ENCODE results near the gene DNAI2. TPM values are rescaled to one million over a fixed set of nuclear protein-coding genes. Genes with fewer than 3 reads are reported as not detected.
A peak's percentile ranks its signal among the peaks of the same experiment; 100 is the strongest.
"Not testable (repeated sequence)": the region's sequence is repeated elsewhere in the genome, so short reads cannot be mapped to it uniquely, and the experiment has no call there.

The DNAI2 gene
- total and polyA plus RNA-seq, 7 experiments from 2014 or later, result 0.15 to 1.8 (median 0.88) TPM; not detected in 1

DNA sequence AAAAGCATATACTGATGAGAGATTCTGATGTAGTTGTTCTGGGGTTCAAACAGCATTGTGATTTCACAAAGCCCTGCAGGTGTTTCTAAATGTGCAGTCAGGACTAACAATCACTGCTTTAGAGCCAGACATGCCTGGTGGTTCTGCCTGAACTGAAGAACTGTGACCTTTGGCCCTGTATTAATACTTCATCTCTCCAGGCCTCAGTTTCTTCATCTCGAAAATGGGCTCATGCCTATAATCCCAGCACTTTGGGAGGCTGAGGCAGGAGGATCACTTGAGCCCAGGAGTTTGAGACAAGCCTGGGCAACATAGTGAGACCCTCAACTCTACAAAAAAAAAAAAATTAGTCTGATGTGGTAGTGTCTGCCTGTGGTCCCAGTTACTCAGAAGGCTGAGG is 3.9 kb downstream of the DNAI2 start:
- Mint-ChIP-seq H3K36me3 (peaks cover 0 to 5% (median 0%) of the 10 kb centered on the region in 5 donors), H3K27ac (peak overlapping the region in 1 of 9 donors; percentile 49), H3K27me3 (peaks cover 0 to 10% (median 1%) of the 10 kb centered on the region in 5 donors), H3K4me1 (peaks cover 19 to 68% (median 39%) of the 10 kb centered on the region in 7 donors), H3K9me3 (peaks cover 0 to 2% (median 0%) of the 10 kb centered on the region in 11 donors), H3K4me3 (no peak overlapping the region)
- ATAC-seq, result no peak
- DNase-seq, result no peak
- Histone ChIP-seq H3K27ac (ENCODE audit: low read depth, low read length) (no peak overlapping the region), H3K36me3 (ENCODE audit: control insufficient read depth in 2 of 3, insufficient read depth in 3 of 3, low read length in 3 of 3) (no peaks in the 10 kb centered on the region), H3K9me3 (ENCODE audit: control insufficient read depth in 2 of 3, low read length in 3 of 3) (no peaks in the 10 kb centered on the region), H3K4me3 (ENCODE audit: low read length) (no peak overlapping the region), H3K4me1 (ENCODE audit: control insufficient read depth in 2 of 2, insufficient read depth in 2 of 2, low read length in 2 of 2) (peaks cover 36 to 49% of the 10 kb centered on the region in 2 donors), H3K27me3 (ENCODE audit: control insufficient read depth in 2 of 2, insufficient read depth in 2 of 2, low read length in 2 of 2) (no peaks in the 10 kb centered on the region)
- POLR2A ChIA-PET, result no interaction called here
- CTCF ChIA-PET, result no interaction called here
- intact Hi-C loops (cut with micrococcal nuclease), result no loop called here

DNA sequence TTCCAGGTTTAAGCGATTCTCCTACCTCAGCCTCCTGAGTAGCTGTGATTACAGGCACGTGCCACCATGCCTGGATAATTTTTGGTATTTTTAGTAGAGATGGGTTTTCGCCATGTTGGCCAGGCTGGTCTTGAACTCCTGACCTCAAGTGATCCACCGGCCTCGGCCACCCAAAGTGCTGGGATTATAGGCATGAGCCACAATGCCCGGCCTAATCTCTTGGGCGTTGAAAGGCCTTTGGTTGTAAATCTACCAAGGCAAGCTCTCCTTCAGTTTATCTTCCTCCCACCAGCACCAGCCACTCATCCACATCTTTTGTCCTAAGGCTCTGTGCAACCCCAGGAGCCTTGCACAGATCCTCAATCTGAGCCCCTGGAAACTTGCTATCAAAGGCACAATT is 5.6 kb downstream of the DNAI2 start:
- not testable (repeated sequence) for DNase-seq, ATAC-seq

DNA sequence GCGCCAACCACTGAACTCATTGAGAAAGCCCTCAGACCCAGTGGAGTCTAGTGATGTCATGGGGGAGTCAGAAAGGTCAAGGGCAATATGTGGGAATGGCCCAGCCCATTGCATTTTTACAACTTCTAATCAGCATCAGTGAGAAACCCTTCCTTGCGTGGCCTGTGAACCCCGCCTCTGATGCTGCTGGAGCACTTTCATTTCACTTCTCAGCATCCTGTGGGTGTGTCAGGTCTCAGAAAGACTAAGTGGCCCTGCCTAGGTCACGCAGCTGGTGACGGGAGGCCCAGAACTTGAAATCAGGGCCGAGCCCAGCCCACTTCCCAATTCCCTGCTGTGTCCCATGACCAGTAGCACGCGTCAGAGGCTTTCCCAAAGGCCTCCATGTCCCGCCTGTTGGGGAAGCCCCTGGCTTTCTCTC is 6.1 kb downstream of the DNAI2 start:
- no peaks in the 10 kb centered on the region for H3K9me3 ChIP-seq (ENCODE audit: control insufficient read depth in 2 of 3, low read length in 3 of 3)
- no peaks in the 10 kb centered on the region for H3K27me3 ChIP-seq (ENCODE audit: control insufficient read depth in 2 of 2, insufficient read depth in 2 of 2, low read length in 2 of 2)
- Mint-ChIP-seq H3K9me3 (peaks cover 0 to 3% (median 0%) of the 10 kb centered on the region in 11 donors), H3K27me3 (no peaks in the 10 kb centered on the region), H3K27ac (peak overlapping the region; percentile 79 to 96 (median 90)), H3K4me3 (peak overlapping the region in 7 of 10 donors; percentile 3 to 65 (median 25)), H3K36me3 (peaks cover 0 to 6% (median 0%) of the 10 kb centered on the region in 5 donors), H3K4me1 (peaks cover 16 to 67% (median 33%) of the 10 kb centered on the region in 7 donors)
- peak overlapping the region; percentile 67 for H3K27ac ChIP-seq (ENCODE audit: low read depth, low read length)
- H3K36me3 ChIP-seq (ENCODE audit: control insufficient read depth in 2 of 3, insufficient read depth in 3 of 3, low read length in 3 of 3), result no peaks in the 10 kb centered on the region
- ChIA-PET POLR2A (interaction anchor here (0.5 to 3.6 kb wide), 3 partner anchors 10 to 674 kb away, joined by 3 to 16 read pairs (median 7); no protein-coding TSS in a partner anchor), CTCF (no interaction called here)
- intact Hi-C loops (cut with micrococcal nuclease), result loop anchor here (1.0 to 5.0 kb wide), 2 partner anchors 67 to 68 kb away; partner anchors contain the start of gene TTYH2 (in 2 of the 2)
- DNase-seq (peak in 8 of 9 donors; percentile 16 to 59 (median 45)), ATAC-seq (peak; percentile 87)
- no peak overlapping the region for H3K4me3 ChIP-seq (ENCODE audit: low read length)
- H3K4me1 ChIP-seq (ENCODE audit: control insufficient read depth in 2 of 2, insufficient read depth in 2 of 2, low read length in 2 of 2), result peaks cover 40 to 54% of the 10 kb centered on the region in 2 donors

More for the DNA sequence above, 5.6 kb downstream of the DNAI2 start:
- intact Hi-C loops (cut with micrococcal nuclease), result loop anchor here (1.0 to 5.0 kb wide), 2 partner anchors 66 to 67 kb away; partner anchors contain the start of gene TTYH2 (in 2 of the 2)
- POLR2A ChIA-PET, result interaction anchor here (0.7 to 3.6 kb wide), 3 partner anchors 61 to 674 kb away, joined by 3 to 16 read pairs (median 7); no protein-coding TSS in a partner anchor
- H3K4me3 Mint-ChIP-seq, result peak overlapping the region in 5 of 10 donors; percentile 16 to 65 (median 57)
- H3K4me3 ChIP-seq (ENCODE audit: low read length); H3K27me3 ChIP-seq (ENCODE audit: control insufficient read depth in 2 of 2, insufficient read depth in 2 of 2, low read length in 2 of 2); H3K9me3 Mint-ChIP-seq; CTCF ChIA-PET; H3K36me3 ChIP-seq (ENCODE audit: control insufficient read depth in 2 of 3, insufficient read depth in 3 of 3, low read length in 3 of 3); H3K9me3 ChIP-seq (ENCODE audit: control insufficient read depth in 2 of 3, low read length in 3 of 3); H3K27me3 Mint-ChIP-seq; H3K36me3 Mint-ChIP-seq: not testable (repeated sequence)
- Histone ChIP-seq H3K4me1 (ENCODE audit: control insufficient read depth in 2 of 2, insufficient read depth in 2 of 2, low read length in 2 of 2) (peaks cover 39 to 54% of the 10 kb centered on the region in 2 donors), H3K27ac (ENCODE audit: low read depth, low read length) (peak overlapping the region; percentile 67)
- peaks cover 15 to 67% (median 33%) of the 10 kb centered on the region in 7 donors for H3K4me1 Mint-ChIP-seq
- H3K27ac Mint-ChIP-seq, result peak overlapping the region; percentile 79 to 96 (median 90)

- no peak overlapping the region for H3K27ac ChIP-seq (ENCODE audit: low read depth, low read length)
- H3K27me3 ChIP-seq (ENCODE audit: control insufficient read depth in 2 of 2, insufficient read depth in 2 of 2, low read length in 2 of 2), result no peaks in the 10 kb centered on the region
- Mint-ChIP-seq H3K4me1 (peaks cover 14 to 62% (median 35%) of the 10 kb centered on the region in 7 donors), H3K36me3 (peaks cover 0 to 6% (median 0%) of the 10 kb centered on the region in 5 donors), H3K9me3 (peaks cover 0 to 3% (median 0%) of the 10 kb centered on the region in 11 donors), H3K27me3 (no peaks in the 10 kb centered on the region), H3K4me3 (no peak overlapping the region), H3K27ac (peak overlapping the region in 7 of 9 donors; percentile 85 to 98 (median 96))
- no peak for DNase-seq
- no peaks in the 10 kb centered on the region for H3K36me3 ChIP-seq (ENCODE audit: control insufficient read depth in 2 of 3, insufficient read depth in 3 of 3, low read length in 3 of 3)
- H3K4me1 ChIP-seq (ENCODE audit: control insufficient read depth in 2 of 2, insufficient read depth in 2 of 2, low read length in 2 of 2), result peaks cover 42 to 50% of the 10 kb centered on the region in 2 donors
- ATAC-seq, result no peak
- intact Hi-C loops (cut with micrococcal nuclease), result loop anchor here in 1 of 2 donors (5.0 kb wide), 1 partner anchor 69 kb away; the partner anchor contains the start of gene TTYH2
- H3K4me3 ChIP-seq (ENCODE audit: low read length), result no peak overlapping the region
- no peaks in the 10 kb centered on the region for H3K9me3 ChIP-seq (ENCODE audit: control insufficient read depth in 2 of 3, low read length in 3 of 3)
- ChIA-PET POLR2A (interaction anchor here (0.8 to 3.6 kb wide), 4 partner anchors 14 to 193 kb away, joined by 3 to 16 read pairs (median 3); partner anchors contain the start of gene RPL38), CTCF (interaction anchor here (0.8 to 1.0 kb wide), 2 partner anchors 8 to 14 kb away, joined by 3 to 4 read pairs; no protein-coding TSS in a partner anchor)
Measured at GRCh38 chr17:74281799-74282198, 7.8 kb downstream of the DNAI2 start.

DNA sequence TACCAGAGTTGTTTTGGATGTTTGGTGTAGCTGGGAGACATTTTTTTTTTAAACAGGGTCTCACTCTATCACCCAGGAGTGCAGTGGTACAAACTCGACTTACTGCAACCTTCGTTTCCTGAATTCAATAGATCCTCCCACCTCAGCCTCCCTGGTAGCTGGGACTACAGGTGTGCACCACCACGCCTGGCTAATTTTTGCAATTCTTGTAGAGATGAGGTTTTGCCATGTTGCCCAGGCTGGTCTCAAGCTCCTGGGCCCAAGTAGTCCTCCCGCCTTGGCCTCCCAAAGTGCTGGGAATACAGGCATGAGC is 8.2 kb downstream of the DNAI2 start:
- Histone ChIP-seq H3K4me1 (ENCODE audit: control insufficient read depth in 2 of 2, insufficient read depth in 2 of 2, low read length in 2 of 2) (peaks cover 42 to 50% of the 10 kb centered on the region in 2 donors), H3K4me3 (ENCODE audit: low read length) (peak overlapping the region; percentile 10)
- not testable (repeated sequence) for H3K36me3 ChIP-seq (ENCODE audit: control insufficient read depth in 2 of 3, insufficient read depth in 3 of 3, low read length in 3 of 3); H3K9me3 Mint-ChIP-seq; H3K27me3 Mint-ChIP-seq; H3K36me3 Mint-ChIP-seq; DNase-seq; H3K27me3 ChIP-seq (ENCODE audit: control insufficient read depth in 2 of 2, insufficient read depth in 2 of 2, low read length in 2 of 2); H3K27ac ChIP-seq (ENCODE audit: low read depth, low read length); H3K9me3 ChIP-seq (ENCODE audit: control insufficient read depth in 2 of 3, low read length in 3 of 3); ATAC-seq
- POLR2A ChIA-PET, result interaction anchor here (0.8 to 3.6 kb wide), 4 partner anchors 15 to 192 kb away, joined by 3 to 16 read pairs (median 3); partner anchors contain the start of gene RPL38
- Mint-ChIP-seq H3K4me3 (peak overlapping the region in 4 of 10 donors; percentile 41 to 83 (median 65)), H3K4me1 (peaks cover 14 to 64% (median 35%) of the 10 kb centered on the region in 7 donors), H3K27ac (peak overlapping the region; percentile 85 to 98 (median 95))
- intact Hi-C loops (cut with micrococcal nuclease), result loop anchor here in 1 of 2 donors (5.0 kb wide), 1 partner anchor 70 kb away; the partner anchor contains the start of gene TTYH2
- CTCF ChIA-PET, result interaction anchor here (0.8 to 1.3 kb wide), 2 partner anchors 8 to 17 kb away, joined by 3 to 5 read pairs; no protein-coding TSS in a partner anchor

GRCh38 chr17:74282587-74283370 is 8.7 kb downstream of the DNAI2 start:
- Mint-ChIP-seq H3K27ac (peak overlapping the region; percentile 85 to 98 (median 95)), H3K4me3 (peak overlapping the region; percentile 36 to 83 (median 52)), H3K9me3 (peaks cover 0 to 3% (median 0%) of the 10 kb centered on the region in 11 donors), H3K27me3 (no peaks in the 10 kb centered on the region), H3K36me3 (peaks cover 0 to 6% (median 0%) of the 10 kb centered on the region in 5 donors), H3K4me1 (peaks cover 14 to 63% (median 35%) of the 10 kb centered on the region in 7 donors)
- ChIA-PET POLR2A (interaction anchor here (1.0 to 1.6 kb wide), 2 partner anchors 15 to 79 kb away, joined by 3 read pairs; partner anchors contain the start of gene RPL38), CTCF (interaction anchor here (1.3 kb wide), 1 partner anchor 16 kb away, joined by 5 read pairs; no protein-coding TSS in a partner anchor)
- H3K27ac ChIP-seq (ENCODE audit: low read depth, low read length), result no peak overlapping the region
- no peaks in the 10 kb centered on the region for H3K9me3 ChIP-seq (ENCODE audit: control insufficient read depth in 2 of 3, low read length in 3 of 3)
- H3K36me3 ChIP-seq (ENCODE audit: control insufficient read depth in 2 of 3, insufficient read depth in 3 of 3, low read length in 3 of 3), result no peaks in the 10 kb centered on the region
- no peaks in the 10 kb centered on the region for H3K27me3 ChIP-seq (ENCODE audit: control insufficient read depth in 2 of 2, insufficient read depth in 2 of 2, low read length in 2 of 2)
- DNase-seq (peak in 8 of 9 donors; percentile 19 to 69 (median 58)), ATAC-seq (peak; percentile 74)
- peak overlapping the region; percentile 10 for H3K4me3 ChIP-seq (ENCODE audit: low read length)
- intact Hi-C loops (cut with micrococcal nuclease), result loop anchor here (1.0 to 5.0 kb wide), 2 partner anchors 14 to 70 kb away; partner anchors contain the start of gene TTYH2 (in 1 of the 2)
- peaks cover 42 to 50% of the 10 kb centered on the region in 2 donors for H3K4me1 ChIP-seq (ENCODE audit: control insufficient read depth in 2 of 2, insufficient read depth in 2 of 2, low read length in 2 of 2)
